IPS-NIHi7 (cell line): ENCODE data around the gene NANOG.
A peak's percentile ranks its signal among the peaks of the same experiment; 100 is the strongest.
"Not testable (repeated sequence)": the region's sequence is repeated elsewhere in the genome, so short reads cannot be mapped to it uniquely, and the experiment has no call there.

Experiments used
- DNase-seq: peaks from one replicate; pipeline ENCODE4 v3.0.0; 2012; ENCODE audit warnings: mixed read lengths; ENCODE audit errors: extremely low spot score

The NANOG gene

GRCh38 chr12:7788884-7789528, at the start of gene NANOG:
NANOG (plus strand) TSS chr12:7789402; CDS start chr12:7789615, 213 bp downstream.
- DNase-seq = not testable (repeated sequence)

DNA sequence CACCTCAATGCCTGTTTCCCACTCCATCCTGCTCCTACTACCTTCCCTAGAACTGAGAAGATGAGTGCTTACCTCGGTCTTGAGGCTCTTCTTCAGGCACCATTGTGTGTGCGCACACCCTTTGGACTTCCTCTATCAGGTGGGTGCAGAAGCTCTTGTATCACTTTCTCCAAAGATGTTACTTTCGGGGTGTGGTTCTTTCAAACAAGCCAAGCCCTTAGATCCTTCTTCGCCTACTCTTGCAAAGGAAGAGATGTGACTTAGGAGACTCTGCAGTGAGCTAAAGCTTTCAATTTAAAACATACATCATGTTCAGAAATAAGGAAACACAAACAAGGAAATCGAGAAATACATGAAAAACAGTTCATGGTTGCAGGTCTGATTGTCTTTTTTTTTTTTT, 42.0 kb upstream of the NANOG start, which contains the start of gene CLEC4C:
CLEC4C (minus strand) TSS at position 130 of the 400 bp plus-strand sequence; CDS start at position 103, 27 bp downstream.
- DNase-seq = no peak

GRCh38 chr12:7748852-7749251, 40.4 kb upstream of the NANOG start:
- no peak for DNase-seq

GRCh38 chr12:7749442-7749841, 39.8 kb upstream of the NANOG start:
- no peak for DNase-seq

- DNase-seq = no peak
Measured at GRCh38 chr12:7750350-7750749, 38.9 kb upstream of the NANOG start.

GRCh38 chr12:7751394-7751793, 37.8 kb upstream of the NANOG start:
- DNase-seq = no peak

GRCh38 chr12:7751941-7752922, 37.0 kb upstream of the NANOG start:
- not testable (repeated sequence) for DNase-seq

DNA sequence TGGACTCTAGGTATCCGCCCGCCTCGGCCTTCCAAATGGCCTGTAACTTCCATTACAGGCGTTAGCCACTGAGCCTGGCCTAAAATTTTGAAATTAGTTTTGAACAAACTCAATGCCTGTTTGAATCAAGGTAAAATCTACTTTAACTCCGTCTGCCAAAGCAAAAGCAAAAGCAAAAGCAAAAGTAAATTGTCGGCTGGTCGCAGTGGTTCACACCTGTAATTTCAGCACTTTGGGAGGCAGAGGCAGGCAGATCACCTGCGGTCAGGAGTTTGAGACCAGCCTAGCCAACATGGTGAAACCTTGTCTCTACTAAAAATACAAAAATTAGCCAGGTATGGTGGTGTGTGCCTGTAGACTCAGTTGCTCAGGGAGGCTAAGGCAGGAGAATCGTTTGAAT, 33.5 kb upstream of the NANOG start:
- not testable (repeated sequence) for DNase-seq

- no peak for DNase-seq
Measured at GRCh38 chr12:7756993-7757392, 32.2 kb upstream of the NANOG start.

- no peak for DNase-seq
Measured at GRCh38 chr12:7758766-7759140, 30.4 kb upstream of the NANOG start.

DNA sequence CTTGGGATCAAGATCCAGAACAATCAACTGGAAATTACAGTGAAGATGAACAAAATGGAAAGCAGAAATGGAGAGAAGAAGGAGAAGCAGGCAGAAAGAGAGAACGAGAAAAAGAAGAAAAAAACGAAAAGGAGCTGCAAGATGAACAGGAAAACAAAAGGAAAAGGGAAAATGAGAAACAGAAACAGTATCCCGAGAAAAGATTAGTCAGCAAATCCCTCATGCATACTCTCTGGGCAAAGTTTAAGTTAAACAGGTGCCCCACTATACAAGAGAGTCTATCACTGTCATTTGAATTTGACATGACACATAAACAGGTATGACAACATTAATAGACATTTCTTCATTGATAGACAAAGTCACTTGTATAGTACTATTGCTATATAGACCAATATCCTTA, 19.2 kb upstream of the NANOG start:
- DNase-seq = no peak

DNA sequence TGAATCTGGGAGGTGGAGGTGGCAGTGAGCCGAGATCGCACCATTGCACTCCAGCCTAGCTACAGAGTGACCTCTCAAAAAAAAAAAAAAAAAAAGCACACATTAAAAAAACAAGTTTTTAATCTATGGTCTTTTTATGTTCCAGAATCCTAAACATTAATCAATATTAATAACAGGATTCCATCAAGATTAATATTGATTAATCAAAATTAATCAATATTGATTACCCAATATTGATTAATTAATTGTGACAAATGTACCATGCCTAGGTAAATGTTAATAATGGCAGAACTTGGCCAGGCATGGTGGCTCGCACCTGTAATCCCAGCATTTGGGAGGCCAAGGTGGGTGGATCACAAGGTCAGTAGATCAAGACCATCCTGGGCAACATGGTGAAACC, 7.9 kb upstream of the NANOG start:
- DNase-seq = no peak

GRCh38 chr12:7782055-7782454, 7.1 kb upstream of the NANOG start:
- DNase-seq = no peak

- DNase-seq = not testable (repeated sequence)
Measured at GRCh38 chr12:7783433-7783832, 5.8 kb upstream of the NANOG start.

GRCh38 chr12:7784701-7785100, 4.5 kb upstream of the NANOG start:
- no peak for DNase-seq

GRCh38 chr12:7787574-7788293, 1.5 kb upstream of the NANOG start:
- DNase-seq = peak; percentile 41

- no peak for DNase-seq
Measured at GRCh38 chr12:7788294-7788660, 925 bp upstream of the NANOG start.

DNA sequence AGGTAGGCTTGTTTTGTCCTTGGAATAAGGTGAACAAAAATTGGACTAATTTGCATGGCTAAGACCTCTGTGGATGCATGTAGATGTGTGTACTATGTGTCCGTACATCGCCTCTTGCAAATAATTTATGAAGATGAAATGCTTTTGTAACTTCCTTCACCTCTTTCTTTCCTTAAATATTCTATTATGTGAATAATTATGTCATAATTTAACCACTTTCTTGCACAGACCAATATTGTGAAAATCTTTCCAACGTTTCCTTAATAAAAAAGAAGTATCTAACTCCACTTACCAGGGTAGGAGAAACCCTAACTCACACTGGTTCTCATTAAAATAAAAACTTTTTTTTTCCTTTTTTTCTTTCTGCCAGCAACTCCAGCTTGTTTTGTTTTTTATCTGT, 4.0 kb downstream of the NANOG start:
- DNase-seq = no peak

DNA sequence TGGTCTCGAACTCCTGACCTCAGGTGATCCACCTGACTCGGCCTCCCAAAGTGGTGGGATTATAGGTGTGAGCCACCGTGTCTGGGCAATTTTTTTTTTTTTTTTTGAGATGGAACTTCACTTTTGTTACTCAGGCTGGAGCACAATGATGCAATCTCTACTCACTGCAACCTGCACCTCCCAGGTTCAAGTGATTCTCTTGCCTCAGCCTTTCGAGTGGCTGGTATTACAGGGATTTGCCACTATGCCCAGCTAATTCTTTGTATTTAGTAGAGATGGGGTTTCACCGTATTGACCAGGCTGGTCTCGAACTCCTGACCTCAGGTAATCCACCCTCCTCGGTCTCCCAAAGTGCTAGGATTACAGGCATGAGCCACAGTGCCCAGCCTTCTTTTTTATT, 8.1 kb downstream of the NANOG start:
- not testable (repeated sequence) for DNase-seq

- no peak for DNase-seq
Measured at GRCh38 chr12:7797698-7798398, 8.6 kb downstream of the NANOG start.

DNA sequence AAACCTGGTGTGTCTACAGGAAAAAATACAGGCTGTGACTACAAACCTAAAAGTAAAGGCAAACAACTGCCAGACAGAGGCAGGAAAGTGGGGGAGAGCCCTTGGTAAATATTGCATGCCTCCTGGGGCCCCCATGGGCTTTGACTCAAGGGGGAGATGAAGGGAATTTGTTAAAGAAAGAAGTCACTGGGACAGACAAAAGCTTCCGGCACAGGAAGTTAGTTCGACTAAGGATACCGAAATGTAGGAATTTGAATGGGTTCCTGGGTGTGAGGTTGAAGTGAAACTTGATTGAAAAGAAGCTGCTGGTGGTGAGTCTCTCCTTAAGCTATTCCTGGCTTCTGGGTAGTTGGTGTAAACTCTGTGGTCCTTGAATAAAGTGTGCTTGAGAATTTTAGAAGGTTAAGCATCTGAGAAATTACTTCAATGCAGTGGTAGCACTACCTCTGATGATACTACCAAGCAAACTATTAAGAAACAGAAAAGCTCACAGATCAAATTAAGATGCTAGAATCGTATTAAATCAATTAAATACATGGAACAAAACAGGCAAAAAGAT, 9.6 kb downstream of the NANOG start:
- DNase-seq = not testable (repeated sequence)
